Mesendoderm (in vitro differentiated cells): Measurements from ENCODE around the gene VWA5A.
"Not testable (repeated sequence)": the region's sequence is repeated elsewhere in the genome, so short reads cannot be mapped to it uniquely, and the experiment has no call there.

Source experiments
- DNase-seq: peaks from one replicate; pipeline ENCODE4 v3.0.0; 2013
- H2AK5ac ChIP-seq: 2 replicates; pipeline ENCODE4 v1.6.1; 2013; ENCODE audit warnings: low read length, inconsistent platforms
- H2BK120ac ChIP-seq: 2 replicates; pipeline ENCODE4 v1.6.1; 2013; ENCODE audit warnings: low read depth, mild to moderate bottlenecking, low read length, moderate library complexity, mixed read lengths
- H2BK15ac ChIP-seq: replicated peaks from 2 replicates; pipeline ENCODE4 v1.6.1; 2013; ENCODE audit warnings: low read depth, mild to moderate bottlenecking, moderate library complexity
- H2BK5ac ChIP-seq: 2 replicates; pipeline ENCODE4 v1.6.1; 2013; ENCODE audit warnings: low read length, inconsistent platforms
- H3K18ac ChIP-seq: 2 replicates; pipeline ENCODE4 v1.6.1; 2013; ENCODE audit warnings: mild to moderate bottlenecking, low read length, mixed read lengths
- H3K23ac ChIP-seq: one replicate; pipeline ENCODE4 v1.6.1; 2013; ENCODE audit warnings: low read length
- H3K27ac ChIP-seq: 2 replicates; pipeline ENCODE4 v1.5.1; 2013; ENCODE audit warnings: low read depth, mild to moderate bottlenecking, inconsistent platforms, low read length, moderate library complexity
- H3K27me3 ChIP-seq: 2 replicates; pipeline ENCODE4 v1.6.1; 2013; ENCODE audit warnings: low read length, control low read depth, mild to moderate bottlenecking, inconsistent platforms; ENCODE audit not compliant: insufficient read depth, poor library complexity
- H3K36me3 ChIP-seq: 2 replicates; pipeline ENCODE4 v1.6.1; 2013; ENCODE audit warnings: low read length, inconsistent platforms; ENCODE audit not compliant: control insufficient read depth, insufficient read depth
- H3K4ac ChIP-seq: one replicate; pipeline ENCODE4 v1.6.1; 2013; ENCODE audit warnings: low read depth, mild to moderate bottlenecking, low read length, moderate library complexity
- H3K4me1 ChIP-seq: 2 replicates; pipeline ENCODE4 v1.6.1; 2013; ENCODE audit warnings: low read depth, low read length, inconsistent platforms; ENCODE audit not compliant: control insufficient read depth
- H3K4me2 ChIP-seq: 2 replicates; pipeline ENCODE4 v1.6.1; 2013; ENCODE audit warnings: low read length
- H3K4me3 ChIP-seq: 2 replicates; pipeline ENCODE4 v1.5.1; 2013; ENCODE audit warnings: mild to moderate bottlenecking, low read length
- H3K56ac ChIP-seq: one replicate; pipeline ENCODE4 v1.6.1; 2013; ENCODE audit warnings: low read length
- H3K79me1 ChIP-seq: 2 replicates; pipeline ENCODE4 v1.6.1; 2013; ENCODE audit warnings: low read length, inconsistent platforms
- H3K79me2 ChIP-seq: 2 replicates; pipeline ENCODE4 v1.6.1; 2013; ENCODE audit warnings: mild to moderate bottlenecking, low read length; ENCODE audit not compliant: control insufficient read depth, insufficient read depth
- H3K9ac ChIP-seq: 2 replicates; pipeline ENCODE4 v1.6.1; 2013; ENCODE audit warnings: low read length, inconsistent platforms
- H4K5ac ChIP-seq: one replicate; pipeline ENCODE4 v1.6.1; 2013; ENCODE audit warnings: low read length
- H4K8ac ChIP-seq: one replicate; pipeline ENCODE4 v1.6.1; 2013; ENCODE audit warnings: low read depth, mild to moderate bottlenecking, control low read depth, low read length, moderate library complexity
- WGBS: extraction: QIAGEN DNeasy Blood & Tissue Kit; methylation state at CpG from one replicate; pipeline ENCODE4 v1.1.7; 2013; ENCODE audit warnings: low lambda C conversion rate, missing lambda C conversion rate; ENCODE audit not compliant: insufficient coverage; ENCODE audit errors: extremely low coverage; 5-methylcytosine and 5-hydroxymethylcytosine counted together

The VWA5A gene

GRCh38 chr11:124160986-124161385 is 45.7 kb downstream of the VWA5A start:
- Histone ChIP-seq H4K8ac (no peak overlapping the region), H3K56ac (no peak overlapping the region), H3K36me3 (no peaks in the 10 kb centered on the region), H3K27ac (no peak overlapping the region), H2BK120ac (no peak overlapping the region), H3K4me1 (no peaks in the 10 kb centered on the region), H2BK15ac (no peak overlapping the region), H3K9ac (no peak overlapping the region), H2AK5ac (no peak overlapping the region), H3K4ac (no peak overlapping the region), H2BK5ac (no peak overlapping the region), H3K27me3 (no peaks in the 10 kb centered on the region), H3K18ac (no peak overlapping the region), H3K23ac (no peak overlapping the region), H3K79me1 (no peaks in the 10 kb centered on the region), H3K4me2 (no peak overlapping the region), H3K4me3 (no peak overlapping the region), H4K5ac (no peak overlapping the region), H3K79me2 (no peaks in the 10 kb centered on the region)
- WGBS: no CpG with 5 or more reads among the region's 5 CpGs
- no peak for DNase-seq

GRCh38 chr11:124167826-124168231 is 52.6 kb downstream of the VWA5A start:
- no peaks in the 10 kb centered on the region for H3K27me3 ChIP-seq
- no peaks in the 10 kb centered on the region for H3K79me2 ChIP-seq
- H2BK5ac ChIP-seq: no peak overlapping the region
- H2BK120ac ChIP-seq: no peak overlapping the region
- H4K8ac ChIP-seq: no peak overlapping the region
- no peak overlapping the region for H3K23ac ChIP-seq
- H3K27ac ChIP-seq: no peak overlapping the region
- no peaks in the 10 kb centered on the region for H3K36me3 ChIP-seq
- H3K4me3 ChIP-seq: no peak overlapping the region
- H3K18ac ChIP-seq: no peak overlapping the region
- no peak overlapping the region for H3K4me2 ChIP-seq
- H3K56ac ChIP-seq: no peak overlapping the region
- H3K79me1 ChIP-seq: no peaks in the 10 kb centered on the region
- no peak for DNase-seq
- H3K9ac ChIP-seq: no peak overlapping the region
- no peak overlapping the region for H3K4ac ChIP-seq
- H3K4me1 ChIP-seq: no peaks in the 10 kb centered on the region
- WGBS: no CpG with 5 or more reads among the region's 7 CpGs
- no peak overlapping the region for H2AK5ac ChIP-seq
- H2BK15ac ChIP-seq: no peak overlapping the region
- no peak overlapping the region for H4K5ac ChIP-seq

GRCh38 chr11:124168796-124169195 is 53.5 kb downstream of the VWA5A start:
- no peaks in the 10 kb centered on the region for H3K27me3 ChIP-seq
- H3K4me2 ChIP-seq: no peak overlapping the region
- no peaks in the 10 kb centered on the region for H3K79me2 ChIP-seq
- H3K36me3 ChIP-seq: no peaks in the 10 kb centered on the region
- no peak overlapping the region for H2AK5ac ChIP-seq
- peak overlapping the region; percentile 21 for H2BK120ac ChIP-seq
- no peaks in the 10 kb centered on the region for H3K4me1 ChIP-seq
- H3K79me1 ChIP-seq: no peaks in the 10 kb centered on the region
- H4K8ac ChIP-seq: peak overlapping the region; percentile 28
- H3K4me3 ChIP-seq: no peak overlapping the region
- no peak for DNase-seq
- H2BK5ac ChIP-seq: no peak overlapping the region
- no peak overlapping the region for H3K9ac ChIP-seq
- H3K18ac ChIP-seq: no peak overlapping the region
- H3K4ac ChIP-seq: no peak overlapping the region
- no peak overlapping the region for H3K56ac ChIP-seq
- no peak overlapping the region for H4K5ac ChIP-seq
- H2BK15ac ChIP-seq: no peak overlapping the region
- no peak overlapping the region for H3K23ac ChIP-seq
- no peak overlapping the region for H3K27ac ChIP-seq

GRCh38 chr11:124170315-124170714 is 55.1 kb downstream of the VWA5A start:
- not testable (repeated sequence) for H2BK15ac ChIP-seq, H4K8ac ChIP-seq, H3K18ac ChIP-seq, H3K56ac ChIP-seq, H3K79me1 ChIP-seq, H3K4ac ChIP-seq, H3K4me3 ChIP-seq, H2BK120ac ChIP-seq, H2BK5ac ChIP-seq, H4K5ac ChIP-seq, H3K27me3 ChIP-seq, H3K4me2 ChIP-seq, H2AK5ac ChIP-seq, H3K79me2 ChIP-seq, DNase-seq, H3K4me1 ChIP-seq, H3K23ac ChIP-seq, H3K36me3 ChIP-seq, H3K27ac ChIP-seq, H3K9ac ChIP-seq
- no CpG with 5 or more reads among the region's 12 CpGs for WGBS

GRCh38 chr11:124170801-124171586 is 55.7 kb downstream of the VWA5A start:
- H3K36me3 ChIP-seq: no peaks in the 10 kb centered on the region
- no peak overlapping the region for H2BK120ac ChIP-seq
- H2BK15ac ChIP-seq: no peak overlapping the region
- no peak overlapping the region for H3K4me2 ChIP-seq
- no peaks in the 10 kb centered on the region for H3K79me2 ChIP-seq
- H3K27ac ChIP-seq: no peak overlapping the region
- no peak overlapping the region for H3K23ac ChIP-seq
- H4K5ac ChIP-seq: no peak overlapping the region
- H2BK5ac ChIP-seq: no peak overlapping the region
- H3K4me1 ChIP-seq: no peaks in the 10 kb centered on the region
- H2AK5ac ChIP-seq: no peak overlapping the region
- no peak overlapping the region for H3K4ac ChIP-seq
- peak overlapping the region; percentile 26 for H3K56ac ChIP-seq
- H4K8ac ChIP-seq: no peak overlapping the region
- H3K79me1 ChIP-seq: no peaks in the 10 kb centered on the region
- no peak overlapping the region for H3K18ac ChIP-seq
- no peaks in the 10 kb centered on the region for H3K27me3 ChIP-seq
- H3K9ac ChIP-seq: no peak overlapping the region
- DNase-seq: no peak
- H3K4me3 ChIP-seq: no peak overlapping the region
- WGBS: no CpG with 5 or more reads among the region's 40 CpGs

GRCh38 chr11:124172101-124172500 is 56.9 kb downstream of the VWA5A start:
- Histone ChIP-seq H3K56ac (no peak overlapping the region), H3K79me1 (no peaks in the 10 kb centered on the region), H3K23ac (no peak overlapping the region), H2BK15ac (no peak overlapping the region), H3K4me2 (no peak overlapping the region), H3K4me3 (no peak overlapping the region), H2BK120ac (peak overlapping the region; percentile 28), H2BK5ac (no peak overlapping the region), H4K8ac (no peak overlapping the region), H3K4me1 (no peaks in the 10 kb centered on the region), H3K27ac (no peak overlapping the region), H3K36me3 (no peaks in the 10 kb centered on the region), H4K5ac (no peak overlapping the region), H3K79me2 (no peaks in the 10 kb centered on the region), H2AK5ac (no peak overlapping the region), H3K4ac (no peak overlapping the region), H3K18ac (no peak overlapping the region), H3K27me3 (no peaks in the 10 kb centered on the region), H3K9ac (no peak overlapping the region)
- no CpG with 5 or more reads among the region's 6 CpGs for WGBS
- peak; percentile 37 for DNase-seq
